Measurements from ENCODE around the gene SEMA5A.

Gene SEMA5A

DNA sequence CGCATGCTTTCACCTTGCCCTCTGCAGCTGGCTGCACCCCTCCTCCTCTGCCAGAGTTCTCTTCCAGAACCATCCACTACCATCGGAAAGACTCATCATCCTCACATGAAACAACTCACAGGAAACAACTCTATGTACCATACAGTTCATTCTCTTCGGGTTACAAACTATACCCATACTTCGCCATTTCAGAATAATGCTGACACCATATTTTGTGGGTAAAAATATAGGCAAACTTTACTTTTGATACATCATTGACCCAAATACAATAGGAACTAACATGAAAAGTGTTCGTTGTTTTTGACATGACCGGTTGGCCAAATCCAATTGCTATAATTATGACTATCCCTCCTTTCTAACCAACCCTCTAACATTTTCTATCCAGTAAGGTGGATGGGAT is 421.0 kb downstream of the SEMA5A start:
- FAIRE-seq (no peak), DNase-seq (ENCODE audit: insufficient read length, low spot score) (no peak)
- no peak for TF ChIP-seq CTCF (IDR thresholded peaks at IDR 0.05; ENCODE audit: insufficient read depth, missing control alignments)

DNA sequence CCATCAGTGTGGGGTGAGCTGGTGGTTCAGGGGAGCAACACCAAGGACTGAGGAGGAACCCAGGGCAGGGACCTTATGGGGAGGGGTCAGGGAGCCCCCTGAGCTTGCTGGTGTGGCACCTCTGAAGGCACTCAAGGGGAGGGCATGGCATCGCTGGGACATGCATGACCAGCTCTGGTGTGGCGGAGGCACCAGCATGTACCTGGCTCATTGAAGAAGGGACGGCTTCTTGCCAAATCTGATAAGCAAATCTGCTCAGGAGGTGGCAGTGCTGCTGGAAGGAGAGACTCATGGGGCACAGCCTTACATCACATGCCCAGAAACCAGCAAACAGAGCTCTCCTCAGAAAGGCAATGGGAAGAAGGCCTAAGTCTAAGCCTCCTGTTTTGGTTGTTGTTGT is 421.8 kb downstream of the SEMA5A start:
- FAIRE-seq (no peak), DNase-seq (ENCODE audit: insufficient read length, low spot score) (no peak)
- no peak for TF ChIP-seq CTCF (IDR thresholded peaks at IDR 0.05; ENCODE audit: insufficient read depth, missing control alignments)

GRCh38 chr5:9122528-9122927 is 423.3 kb downstream of the SEMA5A start:
- no peak for TF ChIP-seq CTCF (IDR thresholded peaks at IDR 0.05; ENCODE audit: insufficient read depth, missing control alignments)
- FAIRE-seq = no peak
- no peak for DNase-seq (ENCODE audit: insufficient read length, low spot score)

- no peak for TF ChIP-seq CTCF (IDR thresholded peaks at IDR 0.05; ENCODE audit: insufficient read depth, missing control alignments)
- no peak for DNase-seq (ENCODE audit: insufficient read length, low spot score)
- FAIRE-seq = no peak
Observed at GRCh38 chr5:9121597-9121996, 424.3 kb downstream of the SEMA5A start.

GRCh38 chr5:9118852-9119251 is 427.0 kb downstream of the SEMA5A start:
- DNase-seq (ENCODE audit: insufficient read length, low spot score) = no peak
- no peak for FAIRE-seq
- no peak for TF ChIP-seq CTCF (IDR thresholded peaks at IDR 0.05; ENCODE audit: insufficient read depth, missing control alignments)

- DNase-seq (ENCODE audit: insufficient read length, low spot score) = no peak
- FAIRE-seq = no peak
- TF ChIP-seq CTCF (IDR thresholded peaks at IDR 0.05; ENCODE audit: insufficient read depth, missing control alignments) = no peak
Observed at GRCh38 chr5:9115093-9115492, 430.8 kb downstream of the SEMA5A start.

DNA sequence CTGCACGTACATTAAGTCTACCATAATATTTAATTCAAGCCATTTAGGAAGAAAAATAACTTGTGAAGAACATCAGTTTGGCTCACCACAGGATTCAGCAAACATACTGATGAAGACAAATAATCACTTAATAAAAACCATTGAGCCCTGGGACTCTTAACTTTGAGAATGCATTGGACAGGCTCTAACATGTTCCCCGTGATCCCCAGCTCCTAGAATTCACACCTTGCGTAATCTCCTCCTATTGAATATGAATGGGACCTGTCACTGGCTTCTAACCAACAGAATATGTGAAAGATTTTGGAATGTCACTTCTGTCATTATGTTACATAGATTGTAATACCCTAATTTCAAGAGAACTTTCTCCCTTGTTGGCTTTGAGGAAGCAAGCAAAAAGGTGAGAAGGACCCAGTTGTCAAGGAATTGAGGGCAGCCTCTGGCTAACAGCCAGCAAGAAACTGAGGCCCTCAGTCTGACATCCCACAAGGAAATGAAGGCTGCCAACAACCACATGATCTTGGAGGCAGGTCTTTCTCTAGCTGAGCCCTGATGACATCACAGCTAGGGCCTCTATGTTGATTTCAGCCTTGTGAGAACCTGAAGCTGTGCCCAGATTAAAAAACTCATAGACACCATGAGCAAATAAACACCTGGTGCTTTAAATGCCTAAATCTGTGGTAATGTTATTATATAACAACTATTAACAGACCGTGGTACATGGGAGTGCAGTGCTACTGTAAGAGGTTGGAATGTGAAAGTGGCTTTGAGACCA is 433.2 kb downstream of the SEMA5A start:
- DNase-seq (ENCODE audit: insufficient read length, low spot score) (no peak), FAIRE-seq (no peak)
- no peak for TF ChIP-seq CTCF (IDR thresholded peaks at IDR 0.05; ENCODE audit: insufficient read depth, missing control alignments)

All from D721Med (cell line).